Endothelial cell of umbilical vein (primary cell): Measurements from ENCODE around the gene OSGIN1. TPM values are rescaled to one million over a fixed set of nuclear protein-coding genes. Genes with fewer than 3 reads are reported as not detected.

ENCODE experiments used
- BruUV-seq: library from RNA; stranded (reverse); fragments of 400-500 nt; replicated peaks from 2 replicates; lab custom pipeline; 2021; lab: Mats Ljungman, UMichigan
- CTCF ChIA-PET: fragments of 300-600, 350-600 bp; sonication (Branson Sonifier 250); formaldehyde crosslinking; loops from one replicate; lab custom pipeline; 2021; ENCODE audit warnings: antibody characterized with exemption, inconsistent platforms; lab: Charles Lee
- POLR2A ChIA-PET: fragments of 300-600, 350-600 bp; sonication (Branson Sonifier 250); formaldehyde crosslinking; loops from one replicate; lab custom pipeline; 2021; ENCODE audit warnings: antibody characterized with exemption, inconsistent platforms; lab: Charles Lee
- DNase-seq: peaks from one replicate; pipeline ENCODE4 v3.0.0-alpha.2; 2011; ENCODE audit warnings: low read depth, low spot score
- FAIRE-seq: peaks from 2 replicates; lab custom pipeline; 2011; peaks lifted over from hg19 to GRCh38; lab: Jason Lieb, UNC
- H2AFZ ChIP-seq: 2 replicates; pipeline ENCODE4 v1.6.0; 2012; ENCODE audit warnings: low read depth, low read length, control low read depth, inconsistent platforms
- H3K27ac ChIP-seq: 2 replicates; pipeline ENCODE4 v1.5.1; 2011; ENCODE audit warnings: low read depth, mild to moderate bottlenecking, control low read depth, low read length, moderate library complexity; ENCODE audit not compliant: insufficient read depth
- H3K27me3 ChIP-seq, 2 experiments: 2 replicates each; pipeline versions ENCODE4 v1.6.0 to v1.6.1; 2011; ENCODE audit warnings: low read length in 2 of 2, mixed read lengths in 1 of 2; ENCODE audit not compliant: control insufficient read depth in 2 of 2, insufficient read depth in 2 of 2
- H3K36me3 ChIP-seq, 2 experiments: 2 replicates in 1 of 2; 3 replicates in 1 of 2; pipeline ENCODE4 v1.5.1; 2011; ENCODE audit warnings: low read length in 2 of 2, mild to moderate bottlenecking in 1 of 2, moderate library complexity in 1 of 2; ENCODE audit not compliant: control insufficient read depth in 2 of 2, insufficient read depth in 2 of 2; ENCODE audit errors: extremely low read depth in 1 of 2
- H3K4me1 ChIP-seq: 3 replicates; pipeline ENCODE4 v1.5.1; 2011; ENCODE audit warnings: mild to moderate bottlenecking, low read length; ENCODE audit not compliant: control insufficient read depth, insufficient read depth; ENCODE audit errors: extremely low read depth
- H3K4me2 ChIP-seq: 2 replicates; pipeline ENCODE4 v1.6.1; 2011; ENCODE audit warnings: low read length, control low read depth, mixed read lengths; ENCODE audit not compliant: insufficient read depth
- H3K4me3 ChIP-seq, 3 experiments: fragments of 200-600 bp in 1 of 3; sonication (generic), shearing (Covaris generic) in 1 of 3; replicated peaks in 1 of 3; 2 replicates each; pipeline ENCODE4 v1.5.1; 2011 to 2016; ENCODE audit warnings: control low read depth in 3 of 3, low read length in 3 of 3, mild to moderate bottlenecking in 2 of 3, inconsistent platforms in 1 of 3, low read depth in 1 of 3, moderate library complexity in 1 of 3; ENCODE audit not compliant: insufficient read depth in 1 of 3
- H3K79me2 ChIP-seq: 2 replicates; pipeline ENCODE4 v1.6.0; 2012; ENCODE audit warnings: low read length, inconsistent platforms; ENCODE audit not compliant: control insufficient read depth, insufficient read depth
- H3K9ac ChIP-seq: replicated peaks from 2 replicates; pipeline ENCODE3; 2011; ENCODE audit warnings: low read length, control low read depth; ENCODE audit not compliant: insufficient read depth; ENCODE audit errors: extremely low read depth
- H3K9me1 ChIP-seq: replicated peaks from 3 replicates; pipeline ENCODE4 v1.6.0; 2011; ENCODE audit warnings: mild to moderate bottlenecking, low read length; ENCODE audit not compliant: control insufficient read depth, insufficient read depth; ENCODE audit errors: extremely low read depth
- H3K9me3 ChIP-seq: replicated peaks from 2 replicates; pipeline ENCODE4 v1.5.1; 2012; ENCODE audit warnings: low read length, inconsistent platforms; ENCODE audit not compliant: control insufficient read depth, insufficient read depth
- H4K20me1 ChIP-seq: replicated peaks from 2 replicates; pipeline ENCODE3; 2011; ENCODE audit warnings: mild to moderate bottlenecking, low read length; ENCODE audit not compliant: control insufficient read depth, insufficient read depth; ENCODE audit errors: extremely low read depth
- EZH2 ChIP-seq: IDR thresholded peaks from 2 replicates; pipeline ENCODE4 v1.6.1; 2012; ENCODE audit warnings: borderline replicate concordance, low read depth, mild to moderate bottlenecking, moderate library complexity, low read length, inconsistent platforms; ENCODE audit not compliant: severe bottlenecking
- FOS ChIP-seq: IDR thresholded peaks from 2 replicates; pipeline ENCODE4 v1.6.1; 2011; ENCODE audit warnings: mild to moderate bottlenecking, low read length, moderate library complexity, borderline replicate concordance; ENCODE audit not compliant: insufficient read depth
- GATA2 ChIP-seq: IDR thresholded peaks from 2 replicates; pipeline ENCODE4 v1.7.0; 2011; ENCODE audit warnings: low read depth, mild to moderate bottlenecking, moderate library complexity, mixed read lengths, low read length; ENCODE audit not compliant: insufficient read length, insufficient read depth
- JUN ChIP-seq: IDR thresholded peaks from 2 replicates; pipeline ENCODE4 v1.6.1; 2011; ENCODE audit warnings: borderline replicate concordance, low read depth; ENCODE audit not compliant: insufficient read length, insufficient read depth
- MYC ChIP-seq: IDR thresholded peaks from one replicate; pipeline ENCODE4 v1.6.1; 2011; ENCODE audit warnings: mild to moderate bottlenecking, low read depth, low read length
- POLR2A ChIP-seq: IDR thresholded peaks from 2 replicates; pipeline ENCODE4 v1.6.1; 2012; ENCODE audit warnings: low read depth, mild to moderate bottlenecking, control low read depth, low read length
- POLR2AphosphoS5 ChIP-seq: IDR thresholded peaks from 2 replicates; pipeline ENCODE4 v1.6.1; 2012; ENCODE audit warnings: low read depth, mild to moderate bottlenecking, control low read depth, low read length, moderate library complexity; ENCODE audit not compliant: insufficient read depth
- dilution Hi-C: fragments of 300-500 bp; cut with MboI; formaldehyde crosslinking; loops from one replicate; pipeline ENCODE4 v1.15.0; 2019; ENCODE audit warnings: low sequenced_read_pairs; ENCODE audit not compliant: extremely low pct_ligation_motif_present
- intact Hi-C: fragments of 100-400 bp; cut with micrococcal nuclease; formaldehyde crosslinking; loops from one replicate; pipeline ENCODE4 v1.10.0; 2022
- polyA plus RNA-seq, 4 experiments: library from polyadenylated mRNA; depleted of rRNA in 3 of 4; stranded (reverse) in 3 of 4; unstranded in 1 of 4; fragments of >200 nt; gene quantifications; 2 replicates each; pipeline versions ENCODE4 v1.2.1 to v1.2.3, GENCODE V29; 2011 to 2012; ENCODE audit warnings: missing spikeins in 1 of 4
- total RNA-seq: library from RNA; stranded (reverse); gene quantifications from 2 replicates; pipeline ENCODE4 v1.2.3, GENCODE V29; 2021
- TF ChIP-seq, protein P1 (sequence below): IDR thresholded peaks from 2 replicates; pipeline ENCODE4 v1.6.1; 2011; ENCODE audit not compliant: insufficient read depth, insufficient read length
- TF ChIP-seq, protein P2 (sequence below), 2 donors: IDR thresholded peaks; 1 replicate in 1 of 2; 2 replicates in 1 of 2; pipeline ENCODE4 v1.5.1; 2011; ENCODE audit warnings: low read length in 2 of 2, mild to moderate bottlenecking in 2 of 2, moderate library complexity in 2 of 2, control low read depth in 1 of 2, inconsistent platforms in 1 of 2, low read depth in 1 of 2; ENCODE audit not compliant: insufficient read depth in 1 of 2; ENCODE audit errors: extremely low read depth in 1 of 2

The OSGIN1 gene
- total and polyA plus RNA-seq, 2 donors (not counting 3 experiments of a cell fraction or from before 2014, with no cell fraction given) = 9.2 to 11.0 TPM

GRCh38 chr16:84001726-84002125 lies 48.7 kb downstream of the OSGIN1 start:
- no peaks in the 10 kb centered on the region for H3K9me1 ChIP-seq
- no peak overlapping the region for H3K27ac ChIP-seq
- H4K20me1 ChIP-seq = no peaks in the 10 kb centered on the region
- no peaks in the 10 kb centered on the region for H3K79me2 ChIP-seq
- CTCF ChIA-PET = interaction anchor here (0.6 to 1.4 kb wide), 2 partner anchors 24 to 617 kb away, joined by 4 read pairs; no protein-coding TSS in a partner anchor
- no TSS peak for BruUV-seq
- POLR2A ChIA-PET = no interaction called here
- TF ChIP-seq JUN (no peak), POLR2AphosphoS5 (no peak), EZH2 (no peak), FOS (no peak), POLR2A (no peak), MYC (no peak), GATA2 (no peak)
- TF ChIP-seq, protein P1, sequence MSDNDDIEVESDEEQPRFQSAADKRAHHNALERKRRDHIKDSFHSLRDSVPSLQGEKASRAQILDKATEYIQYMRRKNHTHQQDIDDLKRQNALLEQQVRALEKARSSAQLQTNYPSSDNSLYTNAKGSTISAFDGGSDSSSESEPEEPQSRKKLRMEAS = no peak
- TF ChIP-seq, protein P2, sequence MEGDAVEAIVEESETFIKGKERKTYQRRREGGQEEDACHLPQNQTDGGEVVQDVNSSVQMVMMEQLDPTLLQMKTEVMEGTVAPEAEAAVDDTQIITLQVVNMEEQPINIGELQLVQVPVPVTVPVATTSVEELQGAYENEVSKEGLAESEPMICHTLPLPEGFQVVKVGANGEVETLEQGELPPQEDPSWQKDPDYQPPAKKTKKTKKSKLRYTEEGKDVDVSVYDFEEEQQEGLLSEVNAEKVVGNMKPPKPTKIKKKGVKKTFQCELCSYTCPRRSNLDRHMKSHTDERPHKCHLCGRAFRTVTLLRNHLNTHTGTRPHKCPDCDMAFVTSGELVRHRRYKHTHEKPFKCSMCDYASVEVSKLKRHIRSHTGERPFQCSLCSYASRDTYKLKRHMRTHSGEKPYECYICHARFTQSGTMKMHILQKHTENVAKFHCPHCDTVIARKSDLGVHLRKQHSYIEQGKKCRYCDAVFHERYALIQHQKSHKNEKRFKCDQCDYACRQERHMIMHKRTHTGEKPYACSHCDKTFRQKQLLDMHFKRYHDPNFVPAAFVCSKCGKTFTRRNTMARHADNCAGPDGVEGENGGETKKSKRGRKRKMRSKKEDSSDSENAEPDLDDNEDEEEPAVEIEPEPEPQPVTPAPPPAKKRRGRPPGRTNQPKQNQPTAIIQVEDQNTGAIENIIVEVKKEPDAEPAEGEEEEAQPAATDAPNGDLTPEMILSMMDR (IDR thresholded peaks at IDR 0.05; ENCODE audit: extremely low read depth in 1 of 2, insufficient read depth in 1 of 2, low read depth in 1 of 2, low read length in 2 of 2) = no peak
- no peaks in the 10 kb centered on the region for H3K9me3 ChIP-seq
- peaks cover 0 to 1% of the 10 kb centered on the region in 2 experiments for H3K27me3 ChIP-seq
- H3K4me1 ChIP-seq = no peaks in the 10 kb centered on the region
- FAIRE-seq = no peak
- no peak overlapping the region for H3K4me3 ChIP-seq
- no peak overlapping the region for H3K4me2 ChIP-seq
- intact Hi-C loops = no loop called here
- H3K36me3 ChIP-seq = no peaks in the 10 kb centered on the region
- H3K9ac ChIP-seq = no peak overlapping the region
- no peak for DNase-seq
- dilution Hi-C loops = no loop called here
- H2AFZ ChIP-seq = no peak overlapping the region
